HG03095 (cell line): ENCODE measurements around the gene CYP2C8.
"Not testable (repeated sequence)": the region's sequence is repeated elsewhere in the genome, so short reads cannot be mapped to it uniquely, and the experiment has no call there.

ENCODE experiments used
- ATAC-seq: cut with Tn5 transposase; IDR thresholded peaks from one replicate; pipeline ENCODE4 v1.9.1; 2021; ENCODE audit warnings: moderate library complexity; ENCODE audit not compliant: unreplicated experiment

CYP2C8 gene

DNA sequence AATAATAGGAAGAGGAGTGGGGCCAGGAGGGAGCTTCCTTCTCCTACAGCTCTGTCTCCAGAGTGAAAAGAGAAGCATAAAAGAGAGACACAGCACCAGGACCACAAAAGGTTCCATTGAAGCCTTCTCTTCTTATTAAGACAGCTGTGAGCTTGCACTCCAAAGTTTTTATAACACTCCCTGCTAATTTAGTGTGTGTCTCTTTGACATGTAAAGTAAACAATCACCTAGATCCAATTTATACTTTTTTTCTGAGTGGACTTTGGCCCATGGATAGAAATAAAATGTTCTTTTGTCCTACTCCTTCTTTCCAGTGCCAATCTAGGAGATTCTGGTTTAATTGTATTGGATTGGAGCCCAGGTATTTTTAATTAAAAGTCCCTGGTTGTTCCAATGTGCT is at the start of gene CYP2C8:
CYP2C8 (minus strand) TSS at position 212 of the 400 bp plus-strand sequence; CDS start at position 117, 95 bp downstream.
- no peak for ATAC-seq

DNA sequence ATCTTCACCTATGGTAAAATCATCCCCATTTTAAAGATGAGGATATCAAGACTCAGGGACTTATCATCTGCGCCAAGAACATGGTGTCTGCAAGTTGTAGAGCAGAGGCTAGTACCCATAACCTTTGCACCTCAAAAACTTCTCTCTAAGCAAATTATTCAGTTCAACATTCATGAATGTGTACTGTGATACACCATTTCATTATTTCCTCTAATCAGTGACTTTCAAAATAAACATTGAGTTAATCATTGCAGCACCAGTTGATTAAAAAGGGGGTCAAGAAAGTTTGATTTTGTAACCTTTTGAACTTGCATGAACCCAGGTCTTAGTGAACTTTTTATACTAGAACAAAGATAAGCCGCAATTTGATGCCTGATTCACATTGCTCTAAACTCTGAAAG is 47.6 kb upstream of the CYP2C8 start:
- no peak for ATAC-seq

DNA sequence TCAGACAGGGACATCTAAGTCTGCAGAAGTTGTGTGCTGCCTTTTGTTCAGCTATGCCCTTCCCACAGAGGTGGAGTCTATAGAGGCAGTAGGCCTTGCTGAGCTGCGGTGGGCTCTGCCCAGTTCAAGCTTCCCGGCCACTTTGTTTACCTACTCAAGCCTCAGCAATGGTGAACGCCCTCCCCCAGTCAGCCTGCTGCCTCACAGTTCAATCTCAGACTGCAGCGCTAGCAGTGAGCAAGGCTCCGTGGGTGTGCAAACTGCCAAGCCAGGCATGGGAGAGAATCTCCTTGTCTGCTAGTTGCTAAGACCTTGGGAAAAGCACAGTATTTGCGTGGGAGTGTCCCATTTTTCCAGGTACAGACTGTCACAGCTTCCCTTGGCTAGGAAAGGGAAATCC is 41.5 kb upstream of the CYP2C8 start:
- not testable (repeated sequence) for ATAC-seq

DNA sequence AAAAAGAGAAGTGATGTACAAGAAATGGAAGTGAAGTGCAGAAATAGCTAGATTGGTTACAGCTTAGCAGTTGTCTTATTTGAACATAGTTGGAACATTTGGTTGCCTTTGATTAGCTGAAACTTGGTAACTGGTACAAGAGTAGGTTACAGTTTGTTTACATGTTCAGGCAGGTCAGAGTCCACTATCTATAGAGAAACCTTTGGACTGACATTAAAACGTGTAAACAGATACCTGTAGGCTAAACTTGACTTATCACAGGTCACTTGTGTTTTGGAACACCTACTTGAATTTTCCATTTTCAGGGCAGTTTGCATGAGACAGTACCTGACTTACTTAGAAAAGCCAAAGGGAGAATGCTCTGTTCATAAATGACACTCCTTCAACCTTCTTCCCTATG is 28.5 kb upstream of the CYP2C8 start:
- ATAC-seq = no peak

DNA sequence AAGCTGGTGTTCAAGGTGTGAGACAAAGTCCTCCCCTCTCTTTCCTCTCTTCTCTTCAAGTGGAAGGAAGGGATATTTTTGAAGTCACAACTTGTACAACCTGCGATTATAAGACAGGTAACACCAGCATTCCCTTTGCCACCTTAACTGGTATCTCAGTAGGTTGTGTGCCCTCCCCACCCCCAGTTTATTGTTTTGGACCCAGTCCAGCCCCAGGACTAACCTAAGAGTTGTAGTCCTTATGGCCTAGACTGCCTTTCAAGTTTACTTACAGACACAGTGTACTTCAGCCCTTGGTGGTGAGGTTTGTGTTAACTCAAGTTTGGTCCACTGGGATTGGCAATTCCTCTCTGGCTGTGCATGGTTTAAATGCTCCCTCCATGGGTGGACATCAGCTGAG is 26.8 kb upstream of the CYP2C8 start:
- no peak for ATAC-seq

DNA sequence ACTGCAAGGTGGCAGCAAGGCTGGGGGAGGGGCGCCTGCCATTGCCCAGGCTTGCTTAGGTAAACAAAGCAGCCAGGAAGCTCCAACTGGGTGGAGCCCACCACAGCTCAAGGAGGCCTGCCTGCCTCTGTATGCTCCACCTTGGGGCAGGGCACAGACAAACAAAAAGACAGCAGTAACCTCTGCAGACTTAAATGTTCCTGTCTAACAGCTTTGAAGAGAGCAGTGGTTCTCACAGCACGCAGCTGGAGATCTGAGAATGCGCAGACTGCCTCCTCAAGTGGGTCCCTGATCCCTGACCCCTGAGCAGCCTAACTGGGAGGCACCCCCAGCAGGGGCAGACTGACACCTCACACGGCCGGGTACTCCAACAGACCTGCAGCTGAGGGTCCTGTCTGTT is 10.3 kb upstream of the CYP2C8 start:
- ATAC-seq = not testable (repeated sequence)

DNA sequence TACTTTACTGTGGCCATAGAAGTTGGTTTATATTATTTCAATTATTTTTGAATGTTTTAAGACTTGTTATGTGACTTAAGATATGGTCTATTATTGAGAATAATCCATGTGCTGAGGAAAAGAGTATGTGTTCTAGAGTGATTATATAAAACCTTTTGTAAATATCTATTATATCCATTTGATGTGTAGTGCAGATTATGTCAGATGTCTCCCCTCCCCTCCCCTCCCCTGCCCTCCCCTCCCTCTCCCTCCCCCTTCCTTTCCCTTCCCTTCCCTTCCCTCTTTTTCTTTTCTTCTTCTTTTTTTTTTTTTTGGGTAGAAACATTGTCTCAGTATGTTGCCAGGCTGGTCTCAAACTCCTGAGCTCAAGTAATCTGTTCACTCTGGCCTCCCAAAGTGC is 8.3 kb upstream of the CYP2C8 start:
- no peak for ATAC-seq

DNA sequence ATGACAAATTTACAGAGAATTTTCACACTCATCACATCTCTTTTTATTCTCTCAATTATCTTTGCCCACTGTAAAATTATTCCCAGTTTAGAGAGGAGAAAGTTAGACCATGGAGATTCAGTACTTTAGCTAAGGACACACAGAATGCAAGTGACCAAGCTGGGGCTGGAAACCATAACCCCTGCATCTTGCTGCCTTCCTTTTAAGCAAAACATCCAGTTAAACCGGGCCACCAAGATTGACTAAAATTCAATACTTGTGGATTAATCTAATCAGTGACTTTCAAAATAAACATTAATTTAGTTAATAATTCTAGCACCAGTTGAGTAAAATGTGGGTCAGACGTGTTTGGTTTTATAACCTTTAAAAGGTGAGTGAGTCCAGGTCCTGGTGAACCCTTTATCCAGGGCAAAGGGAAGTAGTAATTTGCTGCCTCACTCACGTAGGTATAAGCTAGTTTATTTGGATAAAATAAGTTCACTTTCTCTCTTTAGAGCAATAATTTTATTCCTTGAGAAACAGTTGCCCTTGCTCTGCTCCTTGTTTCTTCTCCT is 1.9 kb upstream of the CYP2C8 start:
- ATAC-seq = no peak

DNA sequence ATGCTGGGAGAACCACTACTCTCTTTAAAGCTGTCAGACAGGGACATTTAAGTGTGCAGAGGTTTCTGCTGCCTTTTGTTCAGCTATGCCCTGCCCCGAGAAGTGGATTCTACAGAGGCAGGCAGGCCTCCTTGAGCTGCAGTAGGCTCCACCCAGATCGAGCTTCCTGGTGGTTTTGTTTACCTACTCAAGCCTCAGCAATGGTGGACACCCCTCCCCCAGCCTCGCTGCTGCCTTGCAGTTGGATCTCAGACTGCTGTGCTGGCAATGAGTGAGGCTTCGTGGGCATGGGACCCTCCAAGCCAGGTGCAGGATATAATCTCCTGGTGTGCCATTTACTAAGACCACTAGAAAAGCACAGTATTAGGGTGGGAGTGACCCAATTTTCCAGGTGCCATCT is 5.2 kb downstream of the CYP2C8 start:
- not testable (repeated sequence) for ATAC-seq

DNA sequence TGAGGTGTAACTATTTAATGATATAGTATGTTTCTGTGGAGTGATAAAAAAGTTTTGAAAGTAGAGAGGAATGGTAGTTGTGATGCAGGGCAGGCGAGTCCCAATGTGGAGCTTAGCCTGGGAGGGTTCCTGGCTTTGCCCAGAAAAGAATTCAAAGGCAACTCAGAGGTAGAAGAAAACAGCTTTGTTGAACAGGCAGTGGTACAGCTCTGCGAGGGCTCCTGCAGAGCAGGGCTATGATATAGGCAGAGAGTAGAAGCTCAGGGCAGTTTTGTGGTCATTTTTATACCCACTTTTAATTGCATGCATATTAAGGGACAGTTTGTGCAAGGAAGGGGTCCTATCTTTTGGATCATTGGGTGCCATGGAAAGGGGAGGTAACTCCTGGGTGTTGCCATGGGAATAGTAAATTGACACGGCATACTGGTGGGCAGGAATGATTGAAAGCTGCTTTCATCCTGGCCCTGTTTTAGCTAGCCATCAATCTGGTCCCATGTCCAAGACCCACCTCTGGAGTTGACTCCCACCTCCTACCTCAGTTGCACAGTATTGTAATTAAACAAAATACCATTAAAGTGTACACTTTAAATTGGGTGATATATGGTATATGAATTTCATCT is 12.4 kb downstream of the CYP2C8 start:
- ATAC-seq = no peak

DNA sequence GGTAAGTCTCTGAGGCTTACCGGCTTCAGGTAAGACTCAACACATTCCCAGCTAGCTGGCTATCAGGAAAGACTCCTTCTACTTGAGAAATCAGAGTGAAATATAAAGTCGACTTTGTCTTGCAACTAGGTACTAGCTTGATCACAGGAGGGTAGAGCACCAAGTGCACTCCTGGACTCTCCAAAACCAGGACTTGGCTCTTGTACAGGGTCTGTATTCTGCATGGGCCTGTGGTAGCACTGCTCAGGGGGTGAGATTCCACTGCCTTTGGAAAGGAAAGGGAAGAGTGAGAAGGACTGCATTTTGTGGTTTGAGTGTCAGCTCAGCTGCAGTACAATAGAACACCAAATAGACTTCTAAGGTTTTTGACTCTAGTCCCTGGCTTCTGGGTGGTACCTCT is 19.4 kb downstream of the CYP2C8 start:
- ATAC-seq = no peak

DNA sequence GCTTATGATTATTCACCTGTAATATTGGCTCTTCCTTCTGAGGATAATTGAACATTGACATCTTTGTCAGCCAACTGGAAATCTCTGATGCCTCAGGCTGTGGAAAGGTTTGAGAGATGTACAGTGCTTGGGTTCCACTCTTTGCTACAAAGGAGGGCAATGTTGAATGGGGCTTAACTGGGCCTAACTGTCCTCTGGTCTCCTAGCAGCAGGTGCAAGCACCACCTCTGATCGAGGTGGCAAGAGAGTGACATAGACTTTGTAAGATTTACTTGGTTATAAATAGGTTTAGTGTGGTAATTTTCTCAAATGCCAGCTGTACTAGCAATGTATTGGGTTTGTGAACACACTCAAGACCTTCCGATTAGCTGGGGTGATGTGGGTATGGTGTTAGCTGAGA is 21.1 kb downstream of the CYP2C8 start:
- ATAC-seq = no peak

DNA sequence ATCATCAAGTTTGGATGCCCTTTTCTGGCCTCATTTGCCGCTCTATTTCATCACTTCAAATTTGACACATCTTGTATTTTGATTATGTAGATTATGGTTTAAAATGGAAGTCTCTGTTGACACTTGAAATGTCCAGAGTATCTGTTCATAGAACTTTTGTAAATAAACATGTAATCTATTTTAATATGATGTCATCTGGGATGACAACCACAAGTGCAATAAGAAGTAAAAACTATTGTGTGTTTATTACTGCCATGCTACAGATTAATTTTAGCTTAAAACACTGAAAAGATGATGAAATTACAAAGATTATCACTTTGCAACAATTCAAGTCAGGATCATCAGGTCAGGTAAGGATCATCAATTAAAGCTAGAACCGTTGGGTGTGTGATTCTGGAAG is 30.0 kb downstream of the CYP2C8 start:
- no peak for ATAC-seq

DNA sequence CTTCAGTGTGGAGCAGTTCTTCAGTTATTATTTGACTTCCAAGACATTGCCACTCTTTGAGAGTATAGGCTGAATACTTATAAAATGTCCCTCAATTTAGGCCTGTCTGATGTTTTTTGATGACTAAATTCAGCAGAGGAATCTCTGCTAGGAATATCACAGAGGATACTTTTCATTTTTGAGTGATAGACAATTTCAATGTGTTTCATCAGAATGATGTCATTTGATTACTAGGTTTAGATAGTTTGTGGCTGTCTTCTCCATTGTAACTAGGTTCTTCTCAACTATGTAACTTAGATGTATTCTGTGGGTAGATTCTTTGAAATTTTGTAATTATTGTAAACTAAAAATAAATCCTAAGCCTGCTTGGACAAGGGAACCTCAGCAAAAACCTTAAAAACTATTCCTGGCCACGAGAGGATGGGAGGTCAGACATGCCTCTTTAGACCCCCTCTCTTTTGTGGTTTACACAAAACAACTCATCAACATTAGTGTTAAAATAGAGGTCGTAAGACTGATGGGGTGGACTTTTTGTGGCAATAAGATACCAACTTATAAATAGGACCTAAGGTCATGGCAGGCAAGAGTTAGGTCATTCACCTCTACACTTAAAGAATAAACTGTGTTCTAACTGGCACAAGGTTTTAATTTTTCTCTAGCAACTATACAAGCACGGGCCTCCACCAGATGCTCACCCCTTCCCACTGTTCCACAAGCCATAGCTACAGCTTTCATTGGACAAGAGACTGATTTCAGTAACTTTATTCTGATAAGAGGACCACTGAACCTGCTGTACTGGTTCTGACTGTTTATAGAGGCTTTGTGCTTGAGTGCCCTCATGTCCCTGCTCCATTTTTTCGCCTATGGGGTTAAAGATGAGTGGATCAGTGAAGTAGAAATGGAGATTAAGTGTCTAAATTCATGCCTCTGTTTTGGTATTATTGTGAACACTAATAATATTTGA is 33.7 kb downstream of the CYP2C8 start:
- ATAC-seq = no peak

DNA sequence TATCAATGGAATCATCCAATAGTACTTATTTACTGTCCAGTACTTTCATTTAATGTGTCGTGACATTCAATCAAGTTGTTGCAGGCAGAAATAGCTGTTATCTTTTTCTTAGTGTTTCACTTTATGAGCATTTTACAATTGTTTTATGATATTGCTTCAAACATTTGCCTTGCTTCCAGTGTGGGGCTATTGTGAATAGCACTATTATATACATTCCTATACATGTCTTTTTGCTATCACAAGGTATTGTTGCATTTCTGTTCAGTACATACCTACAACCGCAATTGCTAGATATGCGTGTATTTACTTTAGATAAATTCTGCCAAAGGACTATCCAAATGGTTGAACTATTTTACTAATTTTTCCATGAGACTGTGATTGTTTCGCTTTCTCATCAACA is 34.9 kb downstream of the CYP2C8 start:
- no peak for ATAC-seq

DNA sequence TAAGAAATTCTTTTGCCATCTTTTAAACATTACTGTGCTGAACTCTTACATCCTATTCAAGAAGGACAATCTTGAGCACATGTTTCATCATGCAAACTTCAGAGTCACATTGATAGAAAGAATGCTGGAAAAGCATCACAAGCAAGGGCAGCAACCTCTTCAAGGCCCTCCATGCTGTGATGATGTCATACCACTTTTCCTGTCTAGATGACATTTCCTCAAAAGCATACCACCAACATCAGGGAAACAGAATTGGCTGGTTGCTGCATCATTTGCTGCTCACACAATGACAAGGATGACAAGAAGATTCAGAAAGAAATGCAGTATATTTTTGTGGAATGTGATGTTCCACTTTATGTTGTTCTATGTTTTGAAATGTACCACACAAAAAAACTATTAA is 37.6 kb downstream of the CYP2C8 start:
- ATAC-seq = no peak

DNA sequence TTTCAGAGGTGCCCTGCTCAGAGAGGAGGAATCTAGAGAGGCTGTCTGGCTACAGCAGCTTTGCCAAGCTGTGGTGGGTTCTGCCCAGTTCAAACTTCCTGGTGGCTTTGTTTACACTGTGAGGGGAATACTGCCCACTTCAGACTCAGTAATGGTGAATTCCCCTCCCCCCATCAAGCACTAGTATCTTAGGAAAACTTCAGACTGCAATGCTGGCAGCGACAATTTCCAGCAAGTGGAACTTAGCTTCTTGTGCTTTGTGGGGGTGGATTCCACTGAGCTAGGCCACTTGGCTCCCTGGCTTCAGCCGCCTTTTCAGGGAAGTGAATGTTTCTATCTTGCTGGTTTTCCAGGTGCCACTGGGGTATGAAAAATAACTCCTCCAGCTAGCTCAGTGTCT is 42.8 kb downstream of the CYP2C8 start:
- ATAC-seq = no peak

DNA sequence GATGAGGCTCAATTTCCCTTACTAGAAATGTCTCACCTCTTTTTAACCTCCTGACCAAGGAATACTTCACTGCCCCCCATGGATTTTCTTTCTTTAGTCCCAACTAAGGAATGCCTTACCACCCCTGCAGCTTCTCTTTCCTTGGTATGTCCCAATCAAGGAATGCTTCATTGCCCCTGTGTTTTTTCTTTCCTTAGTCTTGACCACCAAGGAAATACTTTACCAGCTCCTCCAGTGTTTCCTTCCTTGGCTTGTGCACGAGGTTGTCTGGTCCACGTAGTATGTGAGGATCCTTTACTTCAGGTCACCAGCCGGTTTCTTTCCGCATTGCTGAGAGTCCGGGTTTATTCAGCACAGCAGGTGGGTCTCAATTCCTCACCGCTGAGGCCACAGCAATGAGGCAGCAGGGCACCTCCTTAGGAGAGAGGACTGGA is 71.5 kb downstream of the CYP2C8 start:
- ATAC-seq = no peak

DNA sequence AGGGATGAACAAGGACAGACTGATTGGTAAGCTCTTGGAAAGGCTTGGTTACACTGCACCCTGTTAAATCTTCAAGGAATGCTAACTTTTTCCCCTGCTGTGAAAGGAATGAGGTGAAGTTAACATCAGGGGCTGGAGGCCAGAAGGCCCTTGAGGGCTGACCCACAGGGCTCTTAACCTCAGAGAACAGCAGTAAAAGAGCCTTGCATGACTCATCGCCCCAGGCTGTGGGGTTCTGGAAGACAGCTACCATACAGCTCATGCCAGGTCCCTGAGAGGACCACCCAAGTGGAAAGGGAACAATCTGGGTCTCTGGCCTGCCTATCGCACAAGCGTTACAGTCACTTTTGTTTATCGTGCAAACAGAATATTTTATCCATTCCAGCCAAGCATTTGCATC is 76.5 kb downstream of the CYP2C8 start:
- no peak for ATAC-seq

DNA sequence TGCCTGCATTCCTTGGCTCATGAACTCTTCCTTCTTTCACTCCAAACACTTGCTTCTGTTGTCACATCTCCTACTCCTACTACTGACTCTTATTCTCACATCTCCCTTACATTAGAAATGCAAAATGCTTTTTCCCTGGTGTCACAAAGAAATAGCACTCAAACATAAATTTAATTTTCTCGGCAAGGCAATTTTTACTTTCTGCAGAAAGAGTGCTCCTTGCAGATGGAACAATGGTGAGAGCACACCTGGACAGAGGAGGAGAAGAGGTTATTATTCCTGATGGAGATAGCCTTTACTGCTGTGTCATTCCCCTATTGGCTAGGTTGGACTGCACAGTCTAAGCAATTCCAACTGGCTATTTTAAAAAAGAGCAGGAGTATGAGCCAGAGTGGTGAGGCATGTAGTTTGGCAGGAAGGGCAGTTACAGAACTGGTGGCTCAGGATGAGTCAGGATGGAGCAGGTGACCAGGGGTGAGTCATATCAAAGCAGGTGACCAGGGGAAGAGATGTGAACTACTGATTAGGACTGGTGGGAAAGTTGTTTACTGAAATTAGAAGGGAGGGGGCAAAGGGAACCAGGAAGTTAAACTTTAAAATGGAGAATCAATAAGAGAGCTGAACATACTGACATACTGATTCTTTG is 77.9 kb downstream of the CYP2C8 start:
- ATAC-seq = no peak

DNA sequence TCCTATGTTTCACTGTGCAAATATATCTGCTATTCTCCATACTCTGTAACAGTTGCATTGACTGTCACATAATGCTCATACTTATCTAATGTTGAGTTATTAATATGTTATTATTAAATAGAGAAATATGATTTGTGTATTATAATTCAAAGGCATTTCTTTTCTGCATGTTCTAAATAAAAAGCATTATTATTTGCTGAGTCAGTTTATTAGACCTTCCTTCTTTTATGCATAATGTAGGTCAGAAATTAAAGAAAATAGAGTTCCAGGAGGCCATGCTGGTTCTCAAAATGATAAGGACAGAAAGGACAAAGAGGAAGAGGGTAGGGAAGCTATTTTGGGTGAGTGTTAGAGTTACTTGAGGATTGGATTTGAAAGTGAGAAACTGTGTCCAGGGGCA is 80.1 kb downstream of the CYP2C8 start:
- ATAC-seq = no peak
